CD14-positive monocyte (primary cell): ENCODE results near the gene ZSCAN5B. TPM values are rescaled to one million over a fixed set of nuclear protein-coding genes. Genes with fewer than 3 reads are reported as not detected.
"Not testable (repeated sequence)": the region's sequence is repeated elsewhere in the genome, so short reads cannot be mapped to it uniquely, and the experiment has no call there.

Experiments
- DNase-seq, 3 donors: peaks; one replicate each; pipeline ENCODE4 v3.0.0-alpha.2; 2011 to 2022
- H2AFZ ChIP-seq: 2 replicates; pipeline ENCODE4 v1.6.0; 2012; ENCODE audit warnings: mild to moderate bottlenecking, low read depth, low read length, inconsistent platforms; ENCODE audit not compliant: insufficient read depth, poor library complexity, severe bottlenecking
- H3K27ac ChIP-seq, 2 donors: 1 replicate in 1 of 2; 2 replicates in 1 of 2; pipeline ENCODE4 v1.5.1; 2012 to 2013; ENCODE audit warnings: low read length in 2 of 2, control low read depth in 1 of 2, inconsistent platforms in 1 of 2, low read depth in 1 of 2, mild to moderate bottlenecking in 1 of 2
- H3K27me3 ChIP-seq, 2 donors: one replicate each; pipeline versions ENCODE4 v1.6.0 to v1.6.1; 2011 to 2013; ENCODE audit warnings: low read length in 2 of 2; ENCODE audit not compliant: control insufficient read depth in 2 of 2, insufficient read depth in 2 of 2
- H3K36me3 ChIP-seq, 2 donors: replicated peaks in 1 of 2; 1 replicate in 1 of 2; 2 replicates in 1 of 2; pipeline versions ENCODE4 v1.5.1 to v1.6.1; 2012 to 2013; ENCODE audit warnings: low read length in 2 of 2, control low read depth in 1 of 2, inconsistent platforms in 1 of 2, mild to moderate bottlenecking in 1 of 2; ENCODE audit not compliant: insufficient read depth in 2 of 2, control insufficient read depth in 1 of 2
- H3K4me1 ChIP-seq, 2 donors: 1 replicate in 1 of 2; 2 replicates in 1 of 2; pipeline versions ENCODE4 v1.5.1 to v1.6.1; 2012 to 2013; ENCODE audit warnings: low read length in 2 of 2, control low read depth in 1 of 2, inconsistent platforms in 1 of 2, mild to moderate bottlenecking in 1 of 2, moderate library complexity in 1 of 2; ENCODE audit not compliant: insufficient read depth in 2 of 2, control insufficient read depth in 1 of 2
- H3K4me2 ChIP-seq: replicated peaks from 2 replicates; pipeline ENCODE3; 2012; ENCODE audit warnings: low read length, moderate library complexity, mild to moderate bottlenecking; ENCODE audit not compliant: poor library complexity, severe bottlenecking; ENCODE audit errors: extremely low read depth
- H3K4me3 ChIP-seq, 3 experiments: fragments of 200-600 bp in 1 of 3; sonication (generic) in 1 of 3; replicated peaks in 1 of 3; 1 replicate in 2 of 3; 2 replicates in 1 of 3; pipeline ENCODE4 v1.5.1; 2011 to 2013; ENCODE audit warnings: low read length in 3 of 3, mild to moderate bottlenecking in 3 of 3, control low read depth in 2 of 3, low read depth in 2 of 3, inconsistent platforms in 1 of 3, moderate library complexity in 1 of 3
- H3K79me2 ChIP-seq: 2 replicates; pipeline ENCODE4 v1.6.0; 2012; ENCODE audit warnings: mild to moderate bottlenecking, control low read depth, inconsistent platforms, low read length, moderate library complexity; ENCODE audit not compliant: insufficient read depth
- H3K9ac ChIP-seq: 2 replicates; pipeline ENCODE4 v1.6.0; 2017; ENCODE audit warnings: low read length, mild to moderate bottlenecking; ENCODE audit not compliant: insufficient read depth, poor library complexity, severe bottlenecking
- H3K9me3 ChIP-seq, 2 donors: replicated peaks in 1 of 2; 1 replicate in 1 of 2; 2 replicates in 1 of 2; pipeline versions ENCODE4 v1.5.1 to v1.6.1; 2012 to 2013; ENCODE audit warnings: low read length in 2 of 2, control low read depth in 1 of 2; ENCODE audit not compliant: control insufficient read depth in 1 of 2, insufficient read depth in 1 of 2
- H4K20me1 ChIP-seq: 2 replicates; pipeline ENCODE4 v1.6.0; 2012; ENCODE audit warnings: mild to moderate bottlenecking, low read length, control low read depth, moderate library complexity; ENCODE audit not compliant: insufficient read depth
- H3K27ac Mint-ChIP-seq, 7 donors: one replicate each; pipeline ENCODE4 v1.8.0; 2020; ENCODE audit warnings: mild to moderate bottlenecking in 7 of 7, mixed read lengths in 7 of 7, moderate library complexity in 6 of 7, inconsistent platforms in 2 of 7
- H3K27me3 Mint-ChIP-seq, 3 donors: one replicate each; pipeline ENCODE4 v1.8.0; 2021 to 2022; ENCODE audit warnings: low read depth in 3 of 3, mild to moderate bottlenecking in 3 of 3, mixed read lengths in 3 of 3, moderate library complexity in 3 of 3, inconsistent platforms in 1 of 3
- H3K36me3 Mint-ChIP-seq, 2 donors: one replicate each; pipeline ENCODE4 v1.8.0; 2020; ENCODE audit warnings: mixed read lengths in 2 of 2, inconsistent platforms in 1 of 2, mild to moderate bottlenecking in 1 of 2
- H3K4me1 Mint-ChIP-seq: one replicate; pipeline ENCODE4 v1.8.0; 2020; ENCODE audit warnings: mild to moderate bottlenecking, mixed read lengths
- H3K4me3 Mint-ChIP-seq, 2 donors: one replicate each; pipeline ENCODE4 v1.8.0; 2020; ENCODE audit warnings: mild to moderate bottlenecking in 2 of 2, mixed read lengths in 2 of 2, moderate library complexity in 1 of 2
- H3K9me3 Mint-ChIP-seq, 7 donors: one replicate each; pipeline ENCODE4 v1.8.0; 2020 to 2022; ENCODE audit warnings: mixed read lengths in 7 of 7, mild to moderate bottlenecking in 6 of 7, moderate library complexity in 6 of 7, inconsistent platforms in 2 of 7
- WGBS: methylation state at CpG from one replicate; pipeline ENCODE4 v1.1.5; 2013; ENCODE audit warnings: missing lambda C conversion rate; ENCODE audit not compliant: insufficient coverage; 5-methylcytosine and 5-hydroxymethylcytosine counted together
- intact Hi-C, 2 donors: fragments of 100-400 bp; cut with micrococcal nuclease; formaldehyde crosslinking; loops; one replicate each; pipeline versions ENCODE4 v1.15.0 to v1.15.1; 2023
- polyA plus RNA-seq, 3 donors: library from polyadenylated mRNA; depleted of rRNA in 1 of 3; unstranded in 2 of 3; stranded (reverse) in 1 of 3; fragments of 300-500 nt in 2 of 3; fragments of >200 nt in 1 of 3; fragmentation: Illumina TruSeq in 2 of 3; gene quantifications; 1 replicate in 2 of 3; 2 replicates in 1 of 3; pipeline ENCODE4 v1.2.3, GENCODE V29; 2012 to 2021
- TF ChIP-seq, protein P1 (sequence below): fragments of 200-600 bp; IDR thresholded peaks from one replicate; pipeline ENCODE4 v1.8.0; 2022; ENCODE audit warnings: antibody characterized with exemption, mild to moderate bottlenecking

ZSCAN5B gene
- polyA plus RNA-seq, 3 donors: not detected

DNA sequence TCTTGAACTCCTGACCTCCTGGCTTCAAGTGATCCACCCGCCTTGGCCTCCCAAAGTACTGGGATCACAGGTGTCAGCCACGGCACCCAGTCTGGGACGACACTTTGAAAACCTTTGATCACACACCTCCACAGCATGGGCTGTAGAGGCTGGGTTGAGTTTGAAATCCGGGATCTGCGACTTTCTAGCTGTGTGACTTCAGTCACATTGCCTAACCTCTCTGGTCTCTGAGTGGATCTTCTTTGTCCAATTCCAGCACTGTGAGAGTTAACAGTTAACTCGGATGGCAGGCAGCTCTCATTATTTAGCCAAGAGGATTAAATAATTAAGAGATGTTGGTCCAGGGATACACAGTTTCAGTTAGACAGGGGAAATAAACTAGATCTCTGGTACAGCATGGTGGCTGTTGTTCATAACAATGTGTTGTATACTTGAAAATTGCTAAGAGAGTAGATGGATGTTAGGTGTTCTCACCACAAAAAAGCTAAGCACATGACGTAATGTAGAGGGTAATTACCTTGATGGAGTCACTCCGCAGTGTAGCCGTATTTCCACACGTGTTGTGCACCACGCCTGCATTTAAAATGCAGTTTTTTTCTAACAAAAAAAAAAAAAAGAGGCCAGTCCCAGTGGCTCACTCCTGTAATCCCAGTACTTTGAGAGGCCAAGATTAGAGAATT is 19.9 kb downstream of the ZSCAN5B start:
- H3K9me3 Mint-ChIP-seq: peaks cover 0 to 6% (median 0%) of the 10 kb centered on the region in 7 donors
- Histone ChIP-seq H3K27ac (no peak overlapping the region), H3K4me3 (no peak overlapping the region), H3K9ac (no peak overlapping the region), H2AFZ (no peak overlapping the region), H3K9me3 (no peaks in the 10 kb centered on the region), H3K27me3 (no peaks in the 10 kb centered on the region), H4K20me1 (no peaks in the 10 kb centered on the region), H3K4me1 (no peaks in the 10 kb centered on the region), H3K79me2 (no peaks in the 10 kb centered on the region), H3K36me3 (no peaks in the 10 kb centered on the region), H3K4me2 (no peak overlapping the region)
- H3K27ac Mint-ChIP-seq: no peak overlapping the region
- H3K36me3 Mint-ChIP-seq: no peaks in the 10 kb centered on the region
- TF ChIP-seq, protein P1, sequence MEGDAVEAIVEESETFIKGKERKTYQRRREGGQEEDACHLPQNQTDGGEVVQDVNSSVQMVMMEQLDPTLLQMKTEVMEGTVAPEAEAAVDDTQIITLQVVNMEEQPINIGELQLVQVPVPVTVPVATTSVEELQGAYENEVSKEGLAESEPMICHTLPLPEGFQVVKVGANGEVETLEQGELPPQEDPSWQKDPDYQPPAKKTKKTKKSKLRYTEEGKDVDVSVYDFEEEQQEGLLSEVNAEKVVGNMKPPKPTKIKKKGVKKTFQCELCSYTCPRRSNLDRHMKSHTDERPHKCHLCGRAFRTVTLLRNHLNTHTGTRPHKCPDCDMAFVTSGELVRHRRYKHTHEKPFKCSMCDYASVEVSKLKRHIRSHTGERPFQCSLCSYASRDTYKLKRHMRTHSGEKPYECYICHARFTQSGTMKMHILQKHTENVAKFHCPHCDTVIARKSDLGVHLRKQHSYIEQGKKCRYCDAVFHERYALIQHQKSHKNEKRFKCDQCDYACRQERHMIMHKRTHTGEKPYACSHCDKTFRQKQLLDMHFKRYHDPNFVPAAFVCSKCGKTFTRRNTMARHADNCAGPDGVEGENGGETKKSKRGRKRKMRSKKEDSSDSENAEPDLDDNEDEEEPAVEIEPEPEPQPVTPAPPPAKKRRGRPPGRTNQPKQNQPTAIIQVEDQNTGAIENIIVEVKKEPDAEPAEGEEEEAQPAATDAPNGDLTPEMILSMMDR: no peak
- intact Hi-C loops: no loop called here
- H3K4me1 Mint-ChIP-seq: no peaks in the 10 kb centered on the region
- no peak overlapping the region for H3K4me3 Mint-ChIP-seq
- WGBS: 40% methylated on average over 2 of the region's 11 CpGs
- peaks cover 8 to 13% (median 10%) of the 10 kb centered on the region in 3 donors for H3K27me3 Mint-ChIP-seq
- DNase-seq: no peak

- Histone ChIP-seq H2AFZ (no peak overlapping the region), H3K4me3 (no peak overlapping the region), H3K27me3 (no peaks in the 10 kb centered on the region), H3K9me3 (no peaks in the 10 kb centered on the region), H3K4me2 (no peak overlapping the region), H3K79me2 (no peaks in the 10 kb centered on the region), H3K27ac (no peak overlapping the region), H3K9ac (no peak overlapping the region), H3K4me1 (no peaks in the 10 kb centered on the region), H4K20me1 (no peaks in the 10 kb centered on the region), H3K36me3 (no peaks in the 10 kb centered on the region)
- TF ChIP-seq, protein P1: no peak
- DNase-seq: no peak
- intact Hi-C loops: no loop called here
- Mint-ChIP-seq H3K9me3 (peaks cover 0 to 6% (median 0%) of the 10 kb centered on the region in 7 donors), H3K27ac (peak overlapping the region in 1 of 7 donors; percentile 69), H3K4me3 (no peak overlapping the region), H3K36me3 (no peaks in the 10 kb centered on the region), H3K27me3 (peaks cover 8 to 13% (median 10%) of the 10 kb centered on the region in 3 donors), H3K4me1 (no peaks in the 10 kb centered on the region)
- 95% methylated on average over 11 of the region's 18 CpGs for WGBS
Measured at GRCh38 chr19:56176881-56177280, 20.7 kb downstream of the ZSCAN5B start.

GRCh38 chr19:56176310-56176709 is 21.3 kb downstream of the ZSCAN5B start:
- H3K4me3 Mint-ChIP-seq, intact Hi-C loops, H3K27ac ChIP-seq, H3K27me3 ChIP-seq, H3K79me2 ChIP-seq, H3K4me3 ChIP-seq, H3K4me2 ChIP-seq, H3K4me1 Mint-ChIP-seq, H3K36me3 Mint-ChIP-seq, H3K36me3 ChIP-seq, H3K27ac Mint-ChIP-seq, H2AFZ ChIP-seq, H3K9me3 Mint-ChIP-seq, H3K9ac ChIP-seq, DNase-seq, H3K9me3 ChIP-seq, H3K4me1 ChIP-seq, H4K20me1 ChIP-seq: not testable (repeated sequence)
- WGBS: no CpG with 5 or more reads among the region's 11 CpGs
- peaks cover 8 to 13% (median 10%) of the 10 kb centered on the region in 3 donors for H3K27me3 Mint-ChIP-seq
